GM21825 (cell line): ENCODE data around the gene MYLK2.

Experiments used
- ATAC-seq: cut with Tn5 transposase; IDR thresholded peaks from one replicate; pipeline ENCODE4 v1.9.1; 2021; ENCODE audit warnings: mild to moderate bottlenecking, moderate library complexity; ENCODE audit not compliant: unreplicated experiment

Gene MYLK2

GRCh38 chr20:31835554-31835953 is 16.4 kb downstream of the MYLK2 start:
- peak; percentile 6 for ATAC-seq

- ATAC-seq, result peak; percentile 82
Measured at GRCh38 chr20:31835977-31836852, 17.1 kb downstream of the MYLK2 start.

DNA sequence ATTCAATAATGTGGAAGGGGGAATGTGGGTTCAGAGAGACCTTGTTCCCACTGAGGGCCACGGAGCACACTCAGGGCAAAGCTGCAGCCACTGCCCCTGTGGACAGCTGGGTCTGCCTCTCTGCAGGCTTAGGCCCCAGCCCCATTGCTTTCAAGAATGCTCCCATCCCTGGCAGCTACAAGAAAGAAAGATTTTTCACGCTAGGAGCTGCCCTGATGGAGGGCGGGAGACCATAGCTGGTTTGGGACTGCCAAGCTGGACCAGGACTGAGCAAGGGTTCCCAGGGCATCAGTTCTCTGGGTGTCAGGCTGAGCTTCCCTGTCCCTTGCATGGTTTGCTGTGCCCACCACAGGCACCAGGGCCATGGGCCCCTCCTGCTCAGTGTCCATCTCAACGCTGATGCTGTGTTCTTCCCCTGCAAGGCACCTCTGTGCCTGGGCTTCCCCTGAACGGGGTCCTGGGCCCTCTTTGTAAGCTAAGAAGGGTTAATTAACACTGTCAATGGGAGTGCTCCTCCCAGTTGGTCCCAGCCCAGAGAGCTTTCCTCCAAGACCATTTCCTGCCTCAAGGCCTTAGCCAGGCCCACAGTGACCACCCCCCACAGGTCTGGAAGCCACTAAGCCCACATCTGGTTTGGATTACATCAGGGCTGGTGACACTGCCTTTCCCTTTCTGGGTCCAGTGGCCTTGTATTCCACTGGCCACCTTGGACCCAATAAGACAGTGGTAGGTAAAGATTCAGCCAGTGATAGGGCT is 17.9 kb downstream of the MYLK2 start:
- no peak for ATAC-seq

- no peak for ATAC-seq
Measured at GRCh38 chr20:31837896-31838397, 18.8 kb downstream of the MYLK2 start.

GRCh38 chr20:31838646-31839292 is 19.6 kb downstream of the MYLK2 start:
- ATAC-seq, result no peak

GRCh38 chr20:31839782-31840487 is 20.8 kb downstream of the MYLK2 start:
- no peak for ATAC-seq

- no peak for ATAC-seq
Measured at GRCh38 chr20:31840906-31841816, 22.0 kb downstream of the MYLK2 start.

DNA sequence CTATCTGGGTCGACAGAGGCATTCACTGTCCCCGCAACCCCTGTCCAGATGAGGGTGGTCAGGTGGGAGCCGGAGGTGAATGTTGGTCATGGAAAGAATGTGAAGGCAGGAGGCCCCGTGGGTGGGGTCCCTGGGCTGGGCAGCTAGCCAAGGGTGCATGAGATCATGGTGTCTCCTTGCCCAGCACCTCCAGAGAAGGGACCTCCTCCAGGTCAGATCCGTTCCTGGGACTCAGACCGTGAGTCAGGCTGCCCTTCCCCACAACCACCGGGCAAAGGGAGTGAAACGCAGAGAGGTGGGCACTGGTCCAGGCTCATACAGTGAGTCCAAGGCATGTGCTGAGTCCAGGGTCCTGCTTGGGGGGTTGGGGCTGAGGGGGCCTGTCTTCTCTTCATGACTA is 22.8 kb downstream of the MYLK2 start:
- no peak for ATAC-seq

DNA sequence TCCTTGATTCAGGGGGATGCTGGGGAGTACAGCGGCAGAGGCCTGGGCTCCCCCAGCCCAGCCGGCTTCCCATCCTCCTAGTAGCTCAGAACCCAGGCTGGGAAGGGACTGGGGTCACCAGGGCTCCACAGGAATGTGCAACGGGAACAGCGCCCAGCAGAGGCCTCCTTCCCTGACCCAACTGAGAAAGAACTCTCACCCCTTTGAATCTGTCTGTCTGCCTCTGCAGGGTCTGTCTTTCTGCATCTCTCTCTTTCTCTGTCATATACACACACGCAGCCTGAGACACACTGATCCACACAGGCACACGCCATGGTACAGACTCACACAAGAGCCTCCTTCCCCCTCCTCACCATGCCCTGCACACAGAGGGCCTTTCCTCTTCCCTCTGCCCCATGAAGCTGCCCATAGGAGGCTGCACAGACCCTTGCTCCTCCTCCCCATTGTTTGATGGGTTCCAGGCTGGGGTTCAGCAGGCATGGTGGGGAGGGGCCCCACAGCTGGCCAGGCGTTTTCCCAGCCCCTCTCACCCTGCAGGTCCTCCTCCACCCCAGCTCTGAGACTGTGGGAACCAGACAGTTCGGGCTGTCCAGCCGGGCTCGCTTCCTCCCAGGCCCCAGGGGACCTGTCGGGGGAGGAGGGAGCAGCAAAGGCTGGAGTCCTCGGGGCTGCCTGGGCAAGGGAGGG is 23.5 kb downstream of the MYLK2 start:
- ATAC-seq, result no peak

- no peak for ATAC-seq
Measured at GRCh38 chr20:31843288-31843687, 24.1 kb downstream of the MYLK2 start.

DNA sequence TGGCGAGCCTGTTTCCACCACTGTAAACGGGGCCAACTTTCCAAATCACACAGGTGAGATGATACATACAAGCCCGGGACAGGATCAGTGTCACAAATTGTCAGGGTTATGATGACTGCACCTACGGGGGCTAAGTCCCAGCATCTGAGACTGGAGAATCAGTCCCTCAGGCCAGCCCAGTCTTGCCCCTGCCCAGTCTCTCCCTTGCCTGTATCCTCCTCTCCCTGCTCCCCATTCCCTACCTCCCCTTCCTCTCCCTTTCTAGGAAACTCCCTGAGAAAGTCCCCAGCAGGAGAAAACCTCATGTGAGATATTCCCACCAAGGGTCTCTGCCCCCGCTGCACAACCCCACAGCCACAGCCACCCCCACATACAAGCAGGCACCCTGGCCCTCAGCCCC is 24.7 kb downstream of the MYLK2 start:
- ATAC-seq, result no peak

- no peak for ATAC-seq
Measured at GRCh38 chr20:31844737-31845299, 25.7 kb downstream of the MYLK2 start.

GRCh38 chr20:31845300-31845863 is 26.2 kb downstream of the MYLK2 start, which contains the start of gene FOXS1:
TSS of gene FOXS1 (minus strand) at chr20:31845604. CDS start at chr20:31845542, 62 bp downstream.
- ATAC-seq, result no peak

DNA sequence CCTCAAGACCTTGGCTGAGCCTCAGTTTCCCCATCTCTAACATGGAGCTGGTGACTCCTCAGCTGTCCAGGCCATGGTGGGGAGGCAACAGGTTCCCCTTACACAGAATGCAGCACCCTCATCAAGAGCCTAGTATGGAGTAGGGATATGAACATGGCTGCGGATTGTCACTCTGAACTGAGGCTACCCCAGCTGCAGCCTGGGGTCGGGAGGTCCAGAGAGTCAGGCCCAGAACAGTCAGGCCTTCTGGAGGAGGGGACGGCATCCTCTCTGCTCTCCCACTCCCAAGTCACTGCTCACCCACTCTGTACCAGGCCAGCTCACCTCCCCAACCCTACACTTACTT is 27.6 kb downstream of the MYLK2 start:
- ATAC-seq, result no peak

DNA sequence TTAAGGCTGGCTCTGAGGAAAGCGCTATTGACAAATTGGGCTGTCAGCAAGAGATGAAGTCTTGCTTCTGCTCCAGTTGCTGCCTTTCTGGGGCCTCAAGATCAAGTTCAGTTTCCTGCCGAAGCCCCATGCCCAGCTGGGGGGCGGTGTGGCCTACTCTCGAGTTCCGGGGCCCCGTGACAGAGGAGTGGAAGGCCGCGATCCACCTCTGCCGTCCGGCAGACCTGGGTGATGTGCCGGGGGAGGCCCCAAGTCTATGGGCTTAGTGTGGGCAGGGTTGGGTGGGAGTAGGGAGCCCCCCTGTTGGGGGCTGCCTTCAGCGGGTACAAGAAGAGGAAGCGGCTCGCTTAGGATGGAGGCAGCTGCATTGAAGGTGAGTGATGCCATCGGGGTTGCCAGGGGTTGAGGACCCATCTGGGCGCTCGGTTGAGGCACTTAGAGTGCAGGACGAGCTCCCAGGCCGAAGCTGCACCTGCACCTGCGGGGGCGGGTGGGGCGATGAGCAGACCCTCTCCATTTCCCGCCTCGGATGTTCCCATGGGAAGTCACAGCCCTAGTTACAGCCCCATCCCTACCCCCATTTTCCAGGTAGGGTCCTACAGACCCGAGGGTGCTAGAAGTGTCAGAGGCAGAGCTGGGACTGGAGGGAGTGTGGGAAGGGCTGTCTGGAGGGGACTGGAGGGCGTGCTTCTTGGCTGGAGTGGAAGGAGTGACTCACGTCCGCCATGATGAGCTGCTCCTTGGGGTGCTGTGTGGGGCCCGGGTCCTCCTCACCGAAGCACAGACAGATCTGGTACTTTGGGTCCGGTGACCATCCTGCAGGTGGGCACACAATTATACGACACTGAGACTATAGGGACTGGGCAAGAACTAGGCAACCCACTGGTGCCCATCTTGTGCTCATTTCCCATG is 29.2 kb downstream of the MYLK2 start:
- no peak for ATAC-seq

- no peak for ATAC-seq
Measured at GRCh38 chr20:31849306-31849930, 30.3 kb downstream of the MYLK2 start.
